ENCODE data around the gene ZNF568.

ZNF568 gene

GRCh38 chr19:36915992-36916830, at the start of gene ZNF568, which contains the start of gene ZNF829:
ZNF568 (plus strand) TSS chr19:36916332; CDS start chr19:36922771, 6,439 bp downstream.
ZNF829 (minus strand) TSS chr19:36916291; CDS start chr19:36915167, 1,124 bp downstream.
- peak; percentile 65 for DNase-seq

GRCh38 chr19:36876993-36877938, 38.9 kb upstream of the ZNF568 start:
- DNase-seq = no peak

- no peak for DNase-seq
Observed at GRCh38 chr19:36891768-36892357, 24.3 kb upstream of the ZNF568 start.

GRCh38 chr19:36894849-36895383, 21.2 kb upstream of the ZNF568 start:
- DNase-seq = no peak

- no peak for DNase-seq
Observed at GRCh38 chr19:36898422-36898821, 17.7 kb upstream of the ZNF568 start.

GRCh38 chr19:36916991-36917390, 859 bp downstream of the ZNF568 start:
- no peak for DNase-seq

GRCh38 chr19:36918090-36918489, 2.0 kb downstream of the ZNF568 start:
- no peak for DNase-seq

GRCh38 chr19:36931684-36932083, 15.6 kb downstream of the ZNF568 start:
- no peak for DNase-seq

GRCh38 chr19:36939153-36939552, 23.0 kb downstream of the ZNF568 start:
- DNase-seq = no peak

GRCh38 chr19:36950335-36951119, 34.4 kb downstream of the ZNF568 start:
- no peak for DNase-seq

GRCh38 chr19:36962346-36962745, 46.2 kb downstream of the ZNF568 start:
- DNase-seq = no peak

- DNase-seq = peak; percentile 29
Observed at GRCh38 chr19:36963280-36963679, 47.1 kb downstream of the ZNF568 start.

- DNase-seq = no peak
Observed at GRCh38 chr19:36972571-36972970, 56.4 kb downstream of the ZNF568 start.

GRCh38 chr19:36973021-36973843, 57.1 kb downstream of the ZNF568 start:
- DNase-seq = no peak

- DNase-seq = no peak
Observed at GRCh38 chr19:36973844-36974195, 57.7 kb downstream of the ZNF568 start.

GRCh38 chr19:36986131-36986530, 70.0 kb downstream of the ZNF568 start:
- DNase-seq = no peak

GRCh38 chr19:36986601-36987000, 70.5 kb downstream of the ZNF568 start:
- peak; percentile 58 for DNase-seq

GRCh38 chr19:36987091-36987490, 71.0 kb downstream of the ZNF568 start:
- DNase-seq = no peak

- DNase-seq = no peak
Observed at GRCh38 chr19:36997152-36997842, 81.2 kb downstream of the ZNF568 start.

GRCh38 chr19:36997843-36998235, 81.7 kb downstream of the ZNF568 start:
- DNase-seq = no peak

GRCh38 chr19:36999313-36999712, 83.2 kb downstream of the ZNF568 start:
- DNase-seq = no peak

Data from NCI-H510A treated with DMSO at 0.1 percent for 48 hours (cell line).